HL-60/S4 treated with retinoic acid at 250 ng/mL for 4 days and 3 days (cell line): ENCODE measurements around the gene COPS4.

Source experiments
- in situ Hi-C: fragments of 300-500 bp; cut with MboI; formaldehyde crosslinking; loops from 2 replicates; pipeline ENCODE4 v1.7.0; 2022; ENCODE audit warnings: low sequenced_read_pairs

The COPS4 gene

DNA sequence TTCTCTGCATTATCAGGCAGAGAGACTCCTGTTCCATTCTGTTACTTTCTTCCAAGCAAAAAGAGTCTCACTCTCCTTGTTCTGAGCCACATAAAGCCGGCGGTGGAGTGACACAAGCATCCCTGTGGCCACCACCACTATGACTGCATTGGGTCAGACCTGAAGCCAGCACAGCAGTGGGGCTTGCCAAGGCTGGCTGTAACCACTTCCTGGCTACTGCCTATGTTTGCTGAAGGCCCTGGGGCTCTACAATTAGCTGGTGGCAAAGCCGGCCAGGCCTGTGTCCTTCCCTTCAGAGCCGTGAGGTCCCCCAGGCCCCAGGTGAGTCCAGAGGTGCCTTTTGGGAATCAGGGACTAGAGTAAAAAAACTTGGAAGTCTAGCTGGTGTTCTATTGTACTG, 47.8 kb downstream of the COPS4 start:
- in situ Hi-C loops, result loop anchor here (10.0 kb wide), 1 partner anchor 172 kb away; no protein-coding TSS in a partner anchor

DNA sequence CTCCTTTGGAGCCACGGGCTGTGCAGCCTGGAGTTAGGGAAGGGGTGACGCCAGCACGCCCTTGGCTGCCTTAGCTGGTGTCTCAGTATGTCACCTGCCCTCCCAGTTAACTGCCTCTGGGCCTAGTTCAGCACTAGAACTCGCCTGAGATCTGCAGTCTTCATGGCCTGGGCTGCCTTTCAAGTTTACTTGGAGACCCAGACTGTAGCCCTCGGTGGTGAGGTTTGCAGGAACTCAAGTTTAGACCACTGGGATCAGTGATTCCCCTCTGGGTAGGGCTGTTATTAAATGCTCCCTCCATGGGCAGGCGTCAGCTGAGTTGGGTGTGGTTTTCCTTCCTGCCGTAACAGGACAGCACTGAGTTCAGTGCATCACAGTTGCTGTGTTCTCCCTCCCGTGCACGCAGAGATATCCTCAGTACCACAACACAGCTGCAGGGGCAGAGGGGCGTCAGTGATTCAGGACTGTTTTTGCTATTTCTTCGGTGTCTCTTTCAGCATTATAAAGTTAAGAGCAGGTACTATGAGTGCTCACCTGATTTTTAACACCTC, 49.0 kb downstream of the COPS4 start:
- in situ Hi-C loops, result loop anchor here (10.0 kb wide), 1 partner anchor 171 kb away; no protein-coding TSS in a partner anchor

DNA sequence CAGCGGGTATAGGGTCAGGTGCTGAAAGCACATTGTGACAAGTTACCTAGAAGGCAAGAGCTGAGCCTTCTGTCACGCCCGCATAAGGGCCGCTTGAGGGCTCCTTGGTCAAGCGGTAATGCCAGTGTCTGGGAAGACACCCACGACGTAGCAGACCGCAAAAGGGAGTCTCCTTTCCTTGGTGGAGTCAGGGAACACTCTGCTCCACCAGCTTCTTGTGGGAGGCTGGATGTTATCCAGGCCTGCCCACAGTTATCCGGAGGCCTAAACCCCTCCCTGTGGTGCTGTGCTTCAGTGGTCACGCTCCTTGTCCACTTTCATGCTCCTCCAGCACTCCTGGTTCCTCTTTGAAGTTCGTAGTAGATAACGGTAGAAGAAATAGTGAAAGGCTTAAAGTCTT, 50.0 kb downstream of the COPS4 start:
- in situ Hi-C loops, result loop anchor here (10.0 kb wide), 1 partner anchor 170 kb away; no protein-coding TSS in a partner anchor

DNA sequence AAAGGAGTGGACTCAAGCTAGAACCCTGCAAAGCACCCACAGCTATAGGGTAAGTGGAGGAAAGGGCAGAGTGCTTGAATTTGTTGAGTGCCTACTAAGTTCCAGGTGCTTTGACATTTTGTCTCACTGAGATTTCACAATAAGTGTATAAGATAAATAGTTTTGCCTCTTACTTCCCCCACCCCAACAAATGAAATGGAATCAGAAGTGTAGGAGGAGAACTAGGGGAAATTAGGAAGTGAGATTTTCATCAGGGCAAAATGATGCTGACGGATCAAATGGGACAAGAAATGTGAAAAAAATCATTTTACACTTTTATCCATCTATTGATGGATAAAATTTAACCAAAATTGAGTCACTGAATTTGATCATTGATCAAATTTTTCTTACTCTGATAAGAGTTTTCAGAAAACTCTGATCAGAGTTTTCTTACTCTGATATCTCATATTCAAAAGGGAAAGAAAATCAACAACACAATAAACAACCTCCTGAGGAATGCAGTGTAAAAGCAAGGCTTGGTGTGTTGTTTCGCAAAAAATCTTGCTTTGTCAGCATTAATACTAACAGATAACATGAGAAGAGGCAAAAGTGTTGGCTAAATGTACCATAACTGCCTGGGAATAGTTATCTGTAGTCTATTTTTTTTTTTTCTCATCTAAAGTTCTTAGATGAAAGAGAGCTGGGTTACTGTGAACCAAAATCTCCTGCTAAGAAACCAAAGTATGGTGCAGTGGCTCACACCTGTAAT, 54.6 kb downstream of the COPS4 start:
- in situ Hi-C loops, result loop anchor here (10.0 kb wide), 1 partner anchor 165 kb away; no protein-coding TSS in a partner anchor

DNA sequence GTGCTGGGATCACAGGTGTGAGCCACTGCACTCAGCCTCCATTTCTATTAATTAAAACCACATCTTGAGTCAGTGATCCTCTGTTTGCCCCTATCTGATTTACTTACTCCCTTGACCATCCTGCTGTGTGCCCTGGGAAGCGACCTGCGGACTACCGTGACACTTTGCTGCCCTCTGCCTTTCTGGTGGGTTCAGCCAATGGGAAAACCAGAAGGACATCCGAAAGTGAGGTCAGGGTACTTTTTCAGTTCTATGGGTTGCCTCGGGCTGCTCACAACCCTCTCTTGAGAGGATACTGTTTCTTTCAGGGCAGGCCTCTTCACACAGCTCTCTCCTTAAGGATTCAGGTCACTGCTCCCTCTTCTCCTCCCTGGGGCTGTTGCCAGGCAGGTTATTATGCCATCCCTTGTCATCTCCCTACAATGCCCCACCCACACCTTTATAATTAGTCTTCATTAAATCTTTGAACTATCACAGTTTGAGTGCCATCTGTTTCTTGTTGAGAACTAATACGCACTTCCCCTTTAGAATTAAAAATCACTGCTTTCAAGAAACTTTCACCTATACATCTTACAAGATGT, 58.2 kb downstream of the COPS4 start:
- in situ Hi-C loops, result no loop called here

DNA sequence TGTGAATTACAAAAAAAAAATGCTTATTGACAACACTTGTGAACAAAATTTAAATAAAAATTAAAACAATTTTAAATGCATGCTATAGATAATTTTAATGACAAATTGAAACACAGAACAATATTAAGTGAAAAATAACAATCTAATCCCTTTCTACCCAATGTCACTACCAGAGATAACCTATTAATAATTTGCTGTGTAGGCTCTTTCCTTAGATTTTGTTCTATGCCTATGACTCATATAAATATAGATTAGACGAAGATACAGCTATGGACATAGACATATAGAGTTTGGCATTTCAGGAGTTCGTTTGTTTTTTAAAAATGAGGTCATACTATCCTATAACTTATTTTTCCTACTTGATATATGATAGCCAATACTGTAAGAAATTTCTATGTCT, 61.4 kb downstream of the COPS4 start:
- in situ Hi-C loops, result no loop called here

DNA sequence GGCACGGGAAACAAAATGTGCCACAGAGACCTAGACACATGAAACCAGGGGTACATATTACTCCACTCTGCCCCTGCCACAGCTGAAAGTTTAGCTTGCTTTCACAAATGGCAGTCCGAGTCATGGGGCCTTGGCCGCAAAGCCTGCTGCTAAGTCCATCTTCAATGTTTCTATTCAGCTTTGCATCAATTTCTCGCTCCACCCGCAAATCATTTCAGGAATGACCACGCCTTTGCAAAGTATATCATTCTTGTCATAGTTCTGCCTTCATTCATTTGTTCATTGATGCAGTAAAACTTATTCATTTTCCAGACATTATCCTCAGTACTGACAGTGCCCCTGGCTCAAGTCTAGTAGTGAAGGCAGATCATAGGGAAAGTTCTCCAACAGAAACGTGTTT, 70.0 kb downstream of the COPS4 start:
- in situ Hi-C loops, result no loop called here

DNA sequence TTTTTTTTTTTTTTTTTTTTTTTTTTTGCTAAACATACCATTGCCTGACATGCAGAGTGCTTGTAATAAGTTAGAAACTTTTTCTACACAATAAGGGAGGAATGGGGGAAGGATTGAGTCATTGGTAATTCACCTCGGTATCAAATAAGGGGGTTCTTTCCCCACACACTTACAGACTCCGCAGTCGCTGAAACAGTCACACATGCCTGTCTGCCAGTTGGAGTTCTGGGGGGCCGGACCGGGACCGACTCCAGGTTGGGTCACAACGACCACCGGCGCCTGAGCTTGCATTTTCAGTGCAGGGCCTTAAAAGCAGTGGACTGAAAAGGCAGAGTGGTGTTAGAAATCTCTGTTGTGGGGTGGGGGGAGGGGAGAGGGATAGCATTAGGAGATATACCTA, 72.6 kb downstream of the COPS4 start:
- in situ Hi-C loops, result no loop called here

DNA sequence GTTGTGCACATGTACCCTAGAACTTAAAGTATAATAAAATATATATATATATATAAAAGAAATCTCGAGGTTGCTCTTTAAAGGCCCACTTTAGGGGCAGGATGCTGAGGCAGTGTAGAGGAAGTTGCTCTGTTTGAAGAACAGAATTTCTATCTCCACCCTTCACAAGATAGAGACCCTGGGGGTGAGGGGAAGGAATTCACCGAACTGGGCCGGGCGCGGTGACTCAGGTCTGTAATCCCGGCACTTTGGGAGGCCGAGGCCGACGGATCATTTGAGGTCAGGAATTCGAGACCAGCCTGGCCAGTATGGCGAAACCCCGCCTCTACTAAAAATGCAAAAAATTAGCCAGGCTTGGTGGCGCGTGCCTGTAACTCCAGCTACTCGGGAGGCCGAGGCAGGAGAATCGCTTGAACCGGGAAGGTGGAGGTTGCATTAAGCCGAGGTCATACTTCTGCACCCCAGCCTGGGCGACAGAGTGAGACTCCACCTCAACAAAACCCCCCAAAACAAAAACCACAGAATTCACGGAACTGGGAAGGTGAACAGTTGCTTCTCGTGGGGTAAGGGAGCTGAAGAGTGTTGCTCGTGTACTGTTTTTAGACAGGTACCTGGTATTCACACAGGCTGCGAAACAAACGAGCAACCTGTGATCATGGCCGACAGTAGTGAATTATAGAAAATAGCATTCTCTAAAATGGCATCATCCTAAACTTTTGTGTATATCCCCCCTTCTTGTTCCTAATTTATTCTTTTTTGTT, 73.3 kb downstream of the COPS4 start:
- in situ Hi-C loops, result no loop called here

DNA sequence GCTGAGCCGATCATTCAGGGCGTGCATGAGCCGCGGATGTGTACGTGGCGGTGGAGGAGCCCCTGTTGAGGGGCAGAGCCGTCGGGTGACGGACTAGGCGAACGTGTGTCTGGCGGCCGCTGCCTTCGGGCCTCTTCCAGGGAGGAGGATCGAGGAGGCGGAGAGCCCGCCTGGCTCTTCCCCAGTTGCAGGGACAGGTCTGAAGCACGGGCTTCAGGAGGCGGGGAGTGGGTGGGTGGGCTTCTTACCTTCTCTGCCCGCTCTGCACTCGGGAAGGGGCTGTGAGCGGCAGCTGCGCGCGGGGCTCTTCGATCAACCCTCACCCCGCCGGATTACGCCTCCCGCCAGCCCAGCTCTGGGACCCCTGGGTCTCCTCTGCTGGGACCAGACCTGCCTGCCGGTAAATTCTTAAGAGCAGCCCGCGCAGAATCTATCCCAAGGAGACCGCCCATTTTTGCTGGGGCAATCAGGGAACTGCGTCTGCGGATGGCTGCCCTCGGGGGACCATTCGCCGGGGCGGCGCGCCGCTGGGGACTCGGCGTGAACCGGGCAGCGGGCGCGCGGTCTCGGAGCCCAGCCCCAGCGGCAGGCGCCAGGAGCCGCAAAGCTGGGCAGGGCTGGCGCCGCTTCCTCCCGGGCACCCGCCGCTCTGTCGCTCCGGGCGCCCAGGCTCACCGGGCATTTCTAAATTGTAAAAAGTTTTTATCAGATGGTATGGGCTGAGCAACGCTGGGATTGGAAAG, 74.7 kb downstream of the COPS4 start:
- in situ Hi-C loops, result loop anchor here (10.0 kb wide), 1 partner anchor 125 kb away; no protein-coding TSS in a partner anchor

DNA sequence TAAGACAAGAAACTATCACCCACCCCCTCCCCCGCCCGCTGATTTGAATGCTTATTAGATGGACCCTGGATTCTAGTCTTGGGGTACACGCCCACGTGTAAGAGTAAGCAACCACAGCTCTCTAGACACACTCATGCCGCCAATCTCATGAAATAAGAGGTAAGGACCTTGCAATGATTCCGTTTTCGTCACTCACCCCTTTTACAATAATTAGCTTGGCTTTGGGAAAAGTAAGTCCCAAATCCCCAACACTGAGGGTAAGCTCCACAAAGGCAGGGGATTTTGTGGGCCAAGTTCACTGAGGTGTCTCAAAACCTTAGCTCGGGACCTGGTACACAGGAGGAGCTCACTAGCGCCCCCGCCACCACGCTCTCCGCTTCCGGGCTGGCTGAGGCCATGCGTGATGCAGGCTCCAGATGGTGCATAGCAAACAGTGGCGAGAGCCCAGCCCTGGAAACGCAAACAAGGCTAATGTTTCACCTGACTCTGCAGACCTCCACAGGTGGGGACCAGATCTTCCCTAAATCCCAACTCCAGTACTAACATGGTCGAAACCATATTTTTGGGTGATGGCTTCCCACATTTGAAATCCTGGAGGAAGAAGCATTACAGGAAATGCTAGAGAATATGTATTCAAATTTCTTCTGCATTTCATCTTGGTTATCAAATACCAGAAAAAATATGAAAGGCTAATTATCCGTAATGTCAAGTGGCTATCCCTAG, 75.4 kb downstream of the COPS4 start:
- in situ Hi-C loops, result loop anchor here (10.0 kb wide), 1 partner anchor 124 kb away; no protein-coding TSS in a partner anchor

DNA sequence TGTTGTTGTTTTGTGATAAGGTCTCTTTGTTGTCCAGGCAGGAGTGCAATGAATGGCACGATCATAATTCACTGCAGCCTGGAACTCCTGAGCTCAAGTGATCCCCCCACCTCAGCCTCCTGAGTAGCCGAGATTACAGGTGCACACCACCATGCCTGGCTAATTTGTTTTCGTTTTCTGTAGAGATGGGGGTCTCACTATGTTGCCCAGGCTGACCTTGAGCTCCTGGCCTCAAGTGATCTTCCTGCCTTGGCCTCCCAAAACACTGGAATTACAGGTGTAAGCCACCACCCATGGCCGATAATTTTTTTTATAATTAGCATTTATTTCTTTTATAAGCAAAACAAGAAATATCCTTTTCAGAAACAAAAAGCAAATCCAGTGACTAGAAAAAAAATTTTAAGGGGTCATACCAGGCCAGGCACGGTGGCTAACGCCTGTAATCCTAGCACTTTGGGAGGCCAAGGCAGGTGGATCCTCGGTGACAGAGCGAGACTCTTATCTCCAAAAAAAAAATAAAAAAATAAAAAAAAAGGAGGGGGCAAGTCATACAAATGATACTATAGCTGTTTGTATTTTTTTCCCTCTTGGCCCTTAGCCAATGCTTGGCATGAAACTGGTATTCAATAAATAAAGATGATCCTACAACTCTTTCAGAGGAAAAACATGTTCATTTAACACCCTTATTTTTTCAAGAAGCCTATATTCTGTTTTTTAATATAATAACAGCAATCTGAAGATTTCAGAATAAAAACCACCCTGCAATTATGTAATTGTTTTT, 76.2 kb downstream of the COPS4 start:
- in situ Hi-C loops, result loop anchor here (10.0 kb wide), 1 partner anchor 124 kb away; no protein-coding TSS in a partner anchor

DNA sequence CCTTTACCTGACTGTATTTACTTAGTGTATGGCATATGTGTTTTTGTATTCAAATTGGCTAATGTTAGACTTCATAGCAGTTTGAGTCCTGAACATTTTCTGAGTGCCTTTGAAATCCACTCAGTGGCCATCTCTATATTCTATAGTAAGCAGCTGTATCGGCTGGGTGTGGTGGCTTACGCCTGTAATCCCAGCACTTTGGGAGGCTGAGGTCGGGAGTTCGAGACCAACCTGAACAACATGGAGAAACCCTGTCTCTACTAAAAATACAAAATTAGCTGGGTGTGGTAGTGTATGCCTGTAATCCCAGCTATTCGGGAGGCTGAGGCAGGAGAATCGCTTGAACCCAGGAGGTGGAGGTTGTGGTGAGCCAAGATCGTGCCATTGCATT, 76.8 kb downstream of the COPS4 start:
- in situ Hi-C loops, result loop anchor here (10.0 kb wide), 1 partner anchor 123 kb away; no protein-coding TSS in a partner anchor

DNA sequence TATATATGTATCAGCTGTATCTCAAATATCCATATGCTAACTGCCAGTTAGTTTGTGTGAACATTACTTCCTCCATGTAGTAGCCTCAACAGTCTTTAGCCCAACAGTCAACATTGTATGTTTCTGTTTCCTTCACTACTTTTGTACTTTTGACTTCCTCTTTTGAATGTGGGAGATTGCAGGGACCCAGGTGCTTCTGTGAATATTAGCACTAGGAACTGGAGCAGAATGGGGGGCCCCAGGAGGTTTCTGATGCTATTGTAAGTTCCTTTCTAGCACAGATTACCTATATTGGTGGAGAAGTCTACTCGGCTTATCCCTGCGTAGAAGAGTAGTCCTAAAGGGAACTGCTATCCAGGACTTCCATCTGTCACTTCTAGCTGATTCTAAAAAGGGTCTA, 77.2 kb downstream of the COPS4 start:
- in situ Hi-C loops, result loop anchor here (10.0 kb wide), 1 partner anchor 123 kb away; no protein-coding TSS in a partner anchor

DNA sequence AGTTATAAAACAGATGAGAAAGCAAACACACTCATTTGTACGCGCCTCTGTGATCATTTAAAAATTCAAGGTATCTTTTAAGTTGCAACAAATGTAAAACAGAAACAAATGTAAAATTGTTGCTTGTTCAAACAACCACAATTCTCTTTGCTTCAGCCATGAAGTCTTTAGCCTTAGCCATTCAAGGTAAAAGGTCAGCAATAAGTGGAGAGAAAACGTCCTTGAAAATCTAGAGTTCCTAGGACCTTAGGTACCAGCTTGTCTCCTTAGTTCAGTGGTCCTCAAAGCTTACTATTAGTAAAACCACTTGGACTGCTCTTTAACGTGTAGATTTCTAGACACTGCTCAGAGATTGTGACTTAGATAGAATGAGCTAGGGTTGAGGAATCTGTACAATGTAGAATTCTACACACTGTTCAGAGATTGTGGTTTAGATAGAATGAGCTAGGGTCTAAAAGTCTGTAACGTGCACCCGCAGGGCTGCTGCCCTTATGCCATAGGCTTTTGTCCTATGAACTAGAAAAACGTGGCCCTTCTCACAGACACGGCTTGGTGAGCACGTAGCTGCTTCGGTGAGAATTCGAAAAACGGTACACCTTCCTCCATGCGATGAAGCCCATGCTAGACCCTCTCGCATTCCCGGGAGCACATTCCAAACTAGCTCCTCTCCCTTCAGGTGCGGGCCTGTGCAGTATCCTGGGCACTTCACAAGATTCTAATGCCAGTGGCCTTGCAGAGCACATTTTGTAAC, 77.9 kb downstream of the COPS4 start:
- in situ Hi-C loops, result loop anchor here (10.0 kb wide), 1 partner anchor 122 kb away; no protein-coding TSS in a partner anchor

DNA sequence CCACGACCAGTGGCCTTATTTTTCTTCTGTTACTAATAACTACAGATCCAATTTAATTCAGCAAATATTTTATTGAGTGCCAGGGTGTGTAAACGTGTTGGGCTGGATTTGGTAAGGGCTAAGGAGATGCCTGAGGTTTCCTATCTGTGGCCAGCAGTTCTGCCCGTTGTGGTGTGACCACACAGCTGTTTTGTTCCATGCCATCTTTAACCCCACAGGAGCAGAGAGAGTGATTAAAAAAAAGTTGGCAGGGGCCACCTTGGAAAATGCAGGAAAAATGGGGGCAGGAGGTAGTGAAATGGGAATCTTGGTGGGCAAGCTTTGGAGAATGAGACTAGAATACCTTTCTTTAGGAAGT, 78.4 kb downstream of the COPS4 start:
- in situ Hi-C loops, result loop anchor here (10.0 kb wide), 1 partner anchor 121 kb away; no protein-coding TSS in a partner anchor

DNA sequence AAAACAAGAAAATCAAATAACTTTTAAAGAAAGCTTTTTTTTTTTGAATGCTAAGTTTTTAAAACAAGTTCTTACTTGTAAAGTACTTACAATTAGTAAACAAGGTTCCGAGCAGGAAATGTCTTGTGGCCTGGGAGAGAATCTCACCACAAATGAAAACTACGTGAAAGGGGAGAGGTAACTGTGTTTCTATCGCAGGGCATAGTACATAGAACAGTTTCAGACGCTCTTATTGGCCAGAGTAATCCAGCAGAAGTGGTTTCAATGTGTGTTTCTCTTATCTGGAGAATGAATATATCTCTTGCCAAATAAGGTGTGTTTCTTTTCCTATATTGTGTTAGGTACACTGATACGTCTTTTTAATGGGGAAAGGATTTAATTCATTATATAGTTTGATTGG, 79.6 kb downstream of the COPS4 start, which contains the start of gene PLAC8:
PLAC8 (minus strand) TSS at position 154 of the 400 bp plus-strand sequence. CDS start 6,808 bp downstream, outside the sequence.
- in situ Hi-C loops, result loop anchor here (10.0 kb wide), 1 partner anchor 120 kb away; no protein-coding TSS in a partner anchor

DNA sequence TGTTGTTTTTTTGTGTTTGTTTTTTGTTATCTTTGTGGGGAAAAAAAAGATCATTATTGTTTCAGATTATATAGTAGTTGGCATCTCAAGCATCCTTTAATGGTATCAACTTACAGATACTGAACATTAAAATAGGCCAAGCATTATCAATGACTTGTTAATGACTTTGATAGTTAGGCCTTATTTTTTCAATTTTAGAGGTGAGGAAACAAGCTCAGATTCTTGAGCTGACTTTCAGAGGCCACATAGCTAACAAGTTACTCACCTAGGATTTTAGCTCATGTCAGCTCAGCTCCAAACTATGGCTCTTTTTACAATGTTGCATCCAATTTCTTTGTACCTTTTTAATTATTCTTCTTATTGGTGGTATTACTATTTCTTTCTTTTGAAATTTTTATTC, 80.0 kb downstream of the COPS4 start:
- in situ Hi-C loops, result loop anchor here (10.0 kb wide), 1 partner anchor 120 kb away; no protein-coding TSS in a partner anchor
